GM21723 (cell line): Measurements from ENCODE around the gene TCP11L2.

Experiments
- ATAC-seq: cut with Tn5 transposase; IDR thresholded peaks from one replicate; pipeline ENCODE4 v1.9.1; 2021; ENCODE audit warnings: mild to moderate bottlenecking, moderate library complexity; ENCODE audit not compliant: unreplicated experiment

TCP11L2 gene

GRCh38 chr12:106387848-106388377, 85.4 kb downstream of the TCP11L2 start:
- ATAC-seq = no peak

GRCh38 chr12:106389151-106389550, 86.6 kb downstream of the TCP11L2 start:
- no peak for ATAC-seq

DNA sequence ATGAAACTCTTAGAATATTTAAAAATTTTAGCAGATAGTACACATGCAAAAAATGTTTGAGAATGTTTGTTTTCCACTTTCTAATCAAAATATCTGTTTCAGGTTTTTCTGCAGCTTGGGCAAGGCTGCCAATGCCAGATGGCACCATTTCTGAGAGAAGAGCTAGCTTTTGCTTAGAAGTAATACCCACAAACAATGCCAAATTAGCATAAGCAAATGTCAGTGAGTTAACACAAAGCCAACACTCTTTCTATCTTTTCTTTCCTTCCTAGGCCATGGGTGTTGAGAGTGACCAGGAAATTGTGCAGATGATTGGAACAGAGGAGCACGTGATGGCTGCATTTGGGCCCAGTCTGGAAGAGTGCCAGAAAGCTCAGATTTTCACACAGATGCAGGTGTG, 90.2 kb downstream of the TCP11L2 start:
- no peak for ATAC-seq
